Activated CD4-positive, alpha-beta memory T cell treated with anti-CD3 and anti-CD28 coated beads for 36 hours (primary cell): ENCODE measurements around the gene CTSH. TPM values are rescaled to one million over a fixed set of nuclear protein-coding genes. Genes with fewer than 3 reads are reported as not detected.
"Not testable (repeated sequence)": the region's sequence is repeated elsewhere in the genome, so short reads cannot be mapped to it uniquely, and the experiment has no call there.

Experiments used
- CTCF ChIA-PET: fragments of 350-600 bp; sonication (Branson Sonifier 250); formaldehyde crosslinking; loops from one replicate; lab custom pipeline; 2021; ENCODE audit warnings: antibody characterized with exemption, inconsistent platforms; lab: Charles Lee
- POLR2A ChIA-PET: fragments of 350-600 bp; sonication (Branson Sonifier 250); formaldehyde crosslinking; loops from one replicate; lab custom pipeline; 2021; ENCODE audit warnings: antibody characterized with exemption; lab: Charles Lee
- DNase-seq: peaks from one replicate; pipeline ENCODE4 v3.0.0-alpha.2; 2020
- H3K27ac Mint-ChIP-seq: one replicate; pipeline ENCODE4 v1.8.0; 2021; ENCODE audit warnings: mixed read lengths
- H3K27me3 Mint-ChIP-seq: one replicate; pipeline ENCODE4 v1.8.0; 2021; ENCODE audit warnings: mixed read lengths
- H3K36me3 Mint-ChIP-seq: one replicate; pipeline ENCODE4 v1.8.0; 2021; ENCODE audit warnings: mixed read lengths
- H3K4me1 Mint-ChIP-seq: one replicate; pipeline ENCODE4 v1.8.0; 2021; ENCODE audit warnings: low read depth, mixed read lengths
- H3K4me3 Mint-ChIP-seq: one replicate; pipeline ENCODE4 v1.8.0; 2021; ENCODE audit warnings: mild to moderate bottlenecking, mixed read lengths
- H3K9me3 Mint-ChIP-seq: one replicate; pipeline ENCODE4 v1.8.0; 2021; ENCODE audit warnings: mixed read lengths
- intact Hi-C: fragments of 100-400 bp; cut with micrococcal nuclease; formaldehyde crosslinking; loops from one replicate; pipeline ENCODE4 v1.15.1; 2023
- total RNA-seq, 2 experiments: library from RNA; stranded (reverse); gene quantifications; one replicate each; pipeline ENCODE4 v1.2.3, GENCODE V29; 2021

Gene CTSH
- total RNA-seq, 2 experiments from 2014 or later: 127 to 132 TPM

DNA sequence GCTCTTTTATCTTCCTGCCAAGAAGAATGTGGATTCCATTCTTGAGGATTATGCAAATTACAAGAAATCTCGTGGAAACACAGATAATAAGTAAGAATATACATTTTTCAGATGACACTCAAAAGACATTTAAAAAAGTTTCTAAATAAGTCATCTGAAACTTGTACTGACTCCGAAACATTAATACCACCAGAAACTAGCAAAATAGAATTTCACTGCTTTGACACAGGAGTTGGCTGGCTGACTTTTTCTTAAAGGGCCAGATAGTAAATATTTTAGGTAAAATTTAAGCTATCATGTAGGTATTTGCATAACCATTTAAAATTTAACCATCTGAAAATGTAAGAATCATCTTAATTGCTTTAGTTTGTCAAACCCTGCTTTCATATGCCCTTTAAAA is 51.3 kb downstream of the CTSH start:
- ChIA-PET CTCF (interaction anchor here (0.7 to 1.4 kb wide), 2 partner anchors 9 to 17 kb away, joined by 3 to 4 read pairs; no protein-coding TSS in a partner anchor), POLR2A (no interaction called here)
- DNase-seq: no peak
- Mint-ChIP-seq H3K4me1 (peaks cover 25% of the 10 kb centered on the region), H3K27me3 (no peaks in the 10 kb centered on the region), H3K27ac (no peak overlapping the region), H3K36me3 (peaks cover 64% of the 10 kb centered on the region), H3K4me3 (no peak overlapping the region), H3K9me3 (no peaks in the 10 kb centered on the region)
- intact Hi-C loops: no loop called here

DNA sequence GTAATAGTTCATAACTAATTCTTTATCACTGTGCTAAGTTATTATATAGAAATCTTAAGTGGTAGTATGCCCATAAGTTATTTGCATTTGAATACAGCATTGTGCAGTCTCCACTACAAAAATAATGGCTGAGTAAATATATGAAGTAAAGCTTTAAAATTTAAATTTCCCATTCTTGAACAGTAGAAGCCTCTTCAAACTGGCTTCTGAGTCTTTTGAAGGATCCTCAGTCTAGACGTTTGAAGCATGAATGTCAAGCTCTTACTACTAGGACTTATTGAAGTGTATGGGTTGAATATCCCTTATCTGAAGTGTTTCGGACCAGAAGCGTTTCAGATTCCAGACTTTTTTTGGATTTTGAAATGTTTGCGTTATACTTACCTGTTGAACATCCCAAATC is 55.8 kb downstream of the CTSH start:
- H3K4me1 Mint-ChIP-seq: peaks cover 38% of the 10 kb centered on the region
- POLR2A ChIA-PET: no interaction called here
- intact Hi-C loops: no loop called here

DNA sequence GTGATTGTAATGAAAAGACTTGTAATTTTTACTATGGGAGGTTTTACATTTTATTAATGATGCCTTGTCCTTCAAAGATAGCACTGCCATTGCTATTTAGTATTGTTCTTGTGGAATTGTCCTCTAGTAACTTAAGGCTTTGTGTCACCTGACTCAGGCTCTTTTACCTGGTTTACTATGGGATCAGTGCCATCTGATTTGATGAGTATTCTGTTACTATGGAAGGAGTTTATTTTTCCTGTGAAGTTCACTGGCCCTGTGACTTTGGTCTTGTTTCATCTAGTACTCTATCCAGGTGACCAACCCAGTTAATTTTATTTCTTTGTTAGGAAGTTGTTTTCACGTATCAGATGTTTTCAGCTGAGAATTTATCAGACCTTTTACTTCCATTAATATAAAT is 63.2 kb downstream of the CTSH start:
- Mint-ChIP-seq H3K4me3 (no peak overlapping the region), H3K27ac (no peak overlapping the region), H3K9me3 (no peaks in the 10 kb centered on the region), H3K4me1 (peaks cover 78% of the 10 kb centered on the region), H3K36me3 (peaks cover 43% of the 10 kb centered on the region), H3K27me3 (no peaks in the 10 kb centered on the region)
- CTCF ChIA-PET: no interaction called here
- intact Hi-C loops: loop anchor here (2.0 kb wide), 1 partner anchor 57 kb away; no protein-coding TSS in a partner anchor
- no peak for DNase-seq
- POLR2A ChIA-PET: no interaction called here

More for the DNA sequence above, 55.8 kb downstream of the CTSH start:
- Mint-ChIP-seq H3K27me3 (no peaks in the 10 kb centered on the region), H3K4me3 (no peak overlapping the region), H3K36me3 (peaks cover 61% of the 10 kb centered on the region), H3K27ac (no peak overlapping the region), H3K9me3 (no peaks in the 10 kb centered on the region)
- DNase-seq: no peak
- CTCF ChIA-PET: no interaction called here

DNA sequence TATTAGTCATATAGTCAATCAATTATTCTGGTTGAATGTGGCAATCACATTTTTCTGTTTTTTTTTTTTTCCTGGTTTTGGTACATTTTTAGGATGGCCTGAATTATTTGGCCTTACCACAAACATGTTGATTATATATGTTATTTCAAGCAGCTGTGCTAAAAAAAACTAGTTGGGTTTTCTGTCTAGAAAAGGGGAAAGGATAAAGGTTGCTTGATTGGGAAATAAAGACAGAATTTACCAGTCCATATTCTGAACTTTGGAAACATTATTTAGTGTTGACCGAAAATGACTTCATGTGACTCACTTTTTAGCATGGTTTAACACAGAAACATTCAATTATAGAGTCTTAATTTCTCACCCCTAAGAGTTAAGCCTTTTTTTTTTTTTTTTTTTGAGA is 64.0 kb downstream of the CTSH start:
- DNase-seq: no peak
- Mint-ChIP-seq H3K4me3 (no peak overlapping the region), H3K27ac (no peak overlapping the region), H3K36me3 (peaks cover 37% of the 10 kb centered on the region), H3K9me3 (no peaks in the 10 kb centered on the region), H3K27me3 (no peaks in the 10 kb centered on the region), H3K4me1 (peaks cover 81% of the 10 kb centered on the region)
- intact Hi-C loops: no loop called here
- ChIA-PET POLR2A (no interaction called here), CTCF (interaction anchor here (0.7 to 1.2 kb wide), 5 partner anchors 9 to 21 kb away, joined by 3 to 5 read pairs (median 3); no protein-coding TSS in a partner anchor)

DNA sequence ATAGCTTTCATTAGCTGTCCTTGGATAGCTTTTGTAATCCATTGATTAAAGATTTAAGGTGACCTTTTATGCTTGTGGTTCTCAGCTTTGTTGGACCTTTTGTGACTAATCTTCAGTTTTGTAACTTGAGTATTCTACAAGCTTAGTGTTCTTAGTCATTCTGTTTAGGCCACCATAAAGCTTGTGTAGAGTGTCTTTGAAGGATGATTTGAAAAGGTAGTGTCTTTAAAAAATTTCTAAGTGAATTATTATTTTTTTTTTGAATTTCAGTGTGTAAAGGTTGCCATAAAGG is 64.7 kb downstream of the CTSH start:
- no peaks in the 10 kb centered on the region for H3K27me3 Mint-ChIP-seq
- peak overlapping the region; percentile 62 for H3K27ac Mint-ChIP-seq
- ChIA-PET POLR2A (interaction anchor here (0.6 to 1.2 kb wide), 2 partner anchors 42 to 1179 kb away, joined by 3 read pairs; partner anchors contain the start of gene ZFAND6), CTCF (interaction anchor here (0.6 to 1.2 kb wide), 7 partner anchors 11 to 99 kb away, joined by 3 to 5 read pairs (median 3); no protein-coding TSS in a partner anchor)
- H3K9me3 Mint-ChIP-seq: no peaks in the 10 kb centered on the region
- intact Hi-C loops: no loop called here
- no peak overlapping the region for H3K4me3 Mint-ChIP-seq
- peaks cover 81% of the 10 kb centered on the region for H3K4me1 Mint-ChIP-seq
- no peak for DNase-seq
- H3K36me3 Mint-ChIP-seq: peaks cover 35% of the 10 kb centered on the region

DNA sequence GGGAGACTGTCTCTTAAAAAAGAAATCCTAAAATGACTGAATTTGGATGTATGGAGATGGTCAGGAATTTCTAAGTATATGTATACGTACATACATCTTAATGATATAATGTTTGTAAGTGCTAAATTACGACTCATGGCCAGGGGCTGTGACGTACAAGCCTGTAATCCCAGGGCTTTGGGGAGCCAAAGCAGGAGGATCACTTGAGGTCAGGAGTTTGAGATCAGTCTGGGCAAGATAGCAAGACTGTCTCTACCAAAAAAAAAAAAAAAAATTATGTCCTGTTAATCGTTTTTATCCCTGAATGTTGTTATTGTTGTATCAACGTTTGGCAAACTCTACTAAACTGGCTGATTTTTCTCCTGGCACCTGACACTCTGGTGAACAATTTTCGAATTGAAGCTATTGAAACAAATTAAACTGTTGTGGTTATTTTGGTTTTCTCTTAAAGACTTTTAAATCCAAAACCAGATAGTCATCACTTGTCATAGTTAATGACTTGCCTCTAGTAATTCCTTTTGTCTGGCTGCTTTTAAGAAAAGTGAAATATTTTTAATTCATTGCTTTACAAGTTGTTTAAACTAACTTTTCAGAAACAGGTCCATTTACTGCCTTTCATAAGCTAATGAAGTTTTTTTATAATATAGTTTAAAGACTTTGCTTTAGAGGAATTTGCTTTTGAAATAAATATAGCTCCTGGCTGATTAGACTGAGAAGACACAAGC is 65.2 kb downstream of the CTSH start:
- ChIA-PET CTCF (interaction anchor here (0.6 to 1.2 kb wide), 7 partner anchors 11 to 100 kb away, joined by 3 to 5 read pairs (median 3); no protein-coding TSS in a partner anchor), POLR2A (interaction anchor here (0.6 to 1.2 kb wide), 2 partner anchors 42 to 1180 kb away, joined by 3 read pairs; partner anchors contain the start of gene ZFAND6)
- H3K27me3 Mint-ChIP-seq: no peaks in the 10 kb centered on the region
- no peaks in the 10 kb centered on the region for H3K9me3 Mint-ChIP-seq
- H3K4me3 Mint-ChIP-seq: peak overlapping the region; percentile 20
- peaks cover 34% of the 10 kb centered on the region for H3K36me3 Mint-ChIP-seq
- peak overlapping the region; percentile 62 for H3K27ac Mint-ChIP-seq
- DNase-seq: no peak
- peaks cover 81% of the 10 kb centered on the region for H3K4me1 Mint-ChIP-seq
- intact Hi-C loops: loop anchor here (10.0 kb wide), 1 partner anchor 1095 kb away; the partner anchor contains the start of gene BCL2A1

DNA sequence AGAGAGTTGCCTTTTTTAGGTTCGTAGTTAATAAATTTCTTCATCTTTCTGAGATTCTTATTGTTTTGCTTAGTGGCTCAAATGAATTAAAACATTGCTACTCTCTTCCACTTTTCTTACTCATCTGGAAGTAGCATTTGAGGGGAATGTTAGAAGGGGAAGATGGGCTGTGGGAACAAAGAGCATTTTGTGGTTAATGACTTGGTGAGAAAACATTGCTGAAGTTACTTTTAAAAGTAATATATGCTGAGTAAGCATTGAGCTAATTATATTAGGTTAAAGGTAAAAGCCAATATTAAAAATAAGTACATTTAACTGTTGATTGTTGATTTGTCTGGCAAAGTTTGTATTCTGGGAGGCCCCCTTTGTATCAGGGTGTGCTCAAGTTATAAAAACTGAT is 66.5 kb downstream of the CTSH start:
- DNase-seq: no peak
- H3K27me3 Mint-ChIP-seq: no peaks in the 10 kb centered on the region
- no peak overlapping the region for H3K4me3 Mint-ChIP-seq
- H3K4me1 Mint-ChIP-seq: peaks cover 76% of the 10 kb centered on the region
- intact Hi-C loops: loop anchor here (10.0 kb wide), 1 partner anchor 1096 kb away; the partner anchor contains the start of gene BCL2A1
- no peak overlapping the region for H3K27ac Mint-ChIP-seq
- ChIA-PET CTCF (interaction anchor here (1.1 kb wide), 1 partner anchor 101 kb away, joined by 3 read pairs; no protein-coding TSS in a partner anchor), POLR2A (no interaction called here)
- H3K9me3 Mint-ChIP-seq: no peaks in the 10 kb centered on the region
- peaks cover 36% of the 10 kb centered on the region for H3K36me3 Mint-ChIP-seq

DNA sequence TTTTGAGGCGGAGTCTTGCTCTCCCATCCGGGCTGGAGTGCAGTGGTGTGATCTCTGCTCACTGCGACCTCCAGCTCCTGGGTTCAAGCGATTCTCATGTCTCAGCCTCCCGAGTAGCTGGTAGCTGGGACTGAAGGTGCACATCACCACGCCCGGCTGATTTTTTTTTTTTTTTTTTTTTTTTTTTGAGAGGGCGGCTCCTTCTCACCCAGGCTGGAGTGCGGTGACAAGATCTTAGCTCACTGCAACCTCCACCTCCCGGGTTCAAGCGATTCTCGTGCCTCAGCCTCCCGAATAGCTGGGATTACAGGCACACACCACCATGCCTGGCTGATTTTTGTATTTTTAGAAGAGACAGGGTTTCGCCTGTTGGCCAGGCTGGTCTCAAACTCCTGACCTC is 67.9 kb downstream of the CTSH start:
- H3K27ac Mint-ChIP-seq, DNase-seq, H3K9me3 Mint-ChIP-seq, H3K27me3 Mint-ChIP-seq, CTCF ChIA-PET: not testable (repeated sequence)
- intact Hi-C loops: loop anchor here (10.0 kb wide), 1 partner anchor 1098 kb away; the partner anchor contains the start of gene BCL2A1
- Mint-ChIP-seq H3K36me3 (peaks cover 38% of the 10 kb centered on the region), H3K4me3 (peak overlapping the region; percentile 39), H3K4me1 (peaks cover 69% of the 10 kb centered on the region)
- POLR2A ChIA-PET: interaction anchor here (0.6 to 0.8 kb wide), 2 partner anchors 31 to 59 kb away, joined by 3 read pairs; no protein-coding TSS in a partner anchor

DNA sequence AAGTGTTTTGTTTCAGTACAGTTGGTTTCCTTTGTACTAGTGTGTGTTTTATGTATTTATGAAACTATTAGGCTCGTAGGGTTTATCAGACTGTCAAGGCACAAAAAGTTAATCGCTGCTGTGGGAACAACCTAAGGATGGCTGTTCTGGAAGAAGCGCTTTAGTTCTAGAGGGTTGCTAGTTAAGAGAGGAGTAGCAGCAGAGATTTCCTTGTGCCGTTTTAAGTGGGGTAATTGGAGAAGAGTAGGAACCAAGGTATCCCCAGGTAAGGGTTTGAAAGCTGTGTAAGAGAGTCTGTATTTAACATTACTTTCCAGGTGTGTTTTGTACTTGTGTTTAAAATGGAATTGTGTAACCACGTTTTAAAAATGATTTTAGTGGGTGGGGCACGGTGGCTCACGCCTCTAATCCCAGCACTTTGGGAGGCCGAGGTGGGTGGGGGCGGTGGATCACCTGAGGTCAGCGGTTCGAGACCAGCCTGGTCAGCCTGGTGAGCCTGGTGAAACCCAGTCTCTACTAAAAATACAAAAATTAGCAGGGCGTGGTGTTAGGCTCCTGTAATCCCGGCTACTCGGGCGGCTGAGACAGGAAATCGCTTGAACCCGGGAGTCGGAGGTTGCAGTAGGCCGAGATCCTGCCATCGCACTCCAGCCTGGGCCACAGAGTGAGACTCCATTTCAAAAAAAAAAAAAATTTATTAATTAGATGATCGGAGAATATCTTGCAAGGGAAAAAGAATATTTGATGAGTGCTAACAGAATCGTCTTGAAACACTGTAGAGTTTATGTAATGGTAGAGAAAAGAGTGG is 69.5 kb downstream of the CTSH start:
- Mint-ChIP-seq H3K4me1 (peaks cover 57% of the 10 kb centered on the region), H3K4me3 (peak overlapping the region; percentile 90), H3K9me3 (no peaks in the 10 kb centered on the region), H3K36me3 (peaks cover 27% of the 10 kb centered on the region), H3K27ac (peak overlapping the region; percentile 99), H3K27me3 (no peaks in the 10 kb centered on the region)
- DNase-seq: peak; percentile 33
- ChIA-PET POLR2A (no interaction called here), CTCF (interaction anchor here (1.2 to 1.7 kb wide), 2 partner anchors 10 to 45 kb away, joined by 3 to 7 read pairs; no protein-coding TSS in a partner anchor)
- intact Hi-C loops: loop anchor here (10.0 kb wide), 1 partner anchor 1099 kb away; the partner anchor contains the start of gene BCL2A1

DNA sequence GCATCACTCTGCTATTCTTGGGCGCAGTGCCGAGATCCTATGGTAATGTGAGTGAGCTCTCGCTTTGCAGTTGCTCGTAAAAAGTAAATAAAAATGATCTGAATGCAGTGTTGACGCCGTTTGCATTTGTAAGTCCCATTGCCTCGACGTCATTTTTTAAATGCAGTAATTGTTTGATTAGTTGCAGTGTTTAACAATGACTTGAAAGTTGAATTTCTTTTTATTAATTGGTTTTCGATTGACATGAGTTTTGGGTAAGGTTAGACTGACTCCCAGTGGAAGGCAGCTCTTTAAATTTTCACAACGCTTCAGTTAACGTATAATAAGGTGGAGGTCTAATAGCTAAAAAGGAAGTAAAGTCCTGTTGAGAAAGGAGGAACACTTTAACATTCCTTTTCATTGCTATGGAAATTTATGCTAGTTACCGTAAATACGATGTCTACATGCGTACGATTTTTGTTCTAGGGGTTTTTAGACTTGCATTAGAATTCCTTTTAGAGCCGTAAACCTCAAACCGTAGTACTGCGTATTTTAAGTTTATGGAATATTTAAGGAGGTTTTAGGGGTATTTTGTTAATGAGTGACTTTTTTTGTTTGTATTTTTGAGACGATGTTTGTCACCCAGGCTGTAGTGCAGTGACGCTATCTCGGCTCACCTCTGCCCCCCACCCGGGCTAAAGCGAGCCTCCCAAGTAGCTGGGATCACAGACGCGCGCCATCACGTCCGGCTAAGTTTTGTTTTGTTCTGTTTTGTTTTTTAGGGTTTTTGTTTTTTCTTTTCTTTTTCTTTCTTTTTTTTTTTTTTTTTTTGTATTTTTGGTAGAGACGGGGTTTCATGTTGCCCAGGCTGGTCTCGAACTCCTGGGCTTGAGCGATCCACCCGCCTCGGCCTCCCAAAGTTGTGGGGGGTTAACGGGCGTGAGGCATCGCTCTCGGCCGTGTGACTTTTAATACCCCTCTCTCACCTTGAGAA is 70.8 kb downstream of the CTSH start:
- CTCF ChIA-PET: interaction anchor here (0.5 to 2.9 kb wide), 10 partner anchors 9 to 118 kb away, joined by 3 to 16 read pairs (median 4); no protein-coding TSS in a partner anchor
- Mint-ChIP-seq H3K27ac (peak overlapping the region; percentile 99), H3K9me3 (no peaks in the 10 kb centered on the region), H3K27me3 (no peaks in the 10 kb centered on the region), H3K4me3 (peak overlapping the region; percentile 90), H3K36me3 (peaks cover 24% of the 10 kb centered on the region), H3K4me1 (peaks cover 44% of the 10 kb centered on the region)
- intact Hi-C loops: loop anchor here (1.0 to 10.0 kb wide), 6 partner anchors 14 to 1101 kb away; partner anchors contain the start of genes BCL2A1, IREB2 and TMED3
- peak; percentile 63 for DNase-seq
- POLR2A ChIA-PET: interaction anchor here (0.5 to 1.6 kb wide), 7 partner anchors 11 to 114 kb away, joined by 3 to 12 read pairs (median 3); no protein-coding TSS in a partner anchor
